HUES6 (cell line): Measurements from ENCODE around the gene KIAA1755.

Source experiments
- H3K27ac ChIP-seq: 2 replicates; pipeline ENCODE4 v1.7.0; 2013; ENCODE audit warnings: low read depth, mild to moderate bottlenecking, low read length, inconsistent platforms
- H3K27me3 ChIP-seq: 2 replicates; pipeline ENCODE4 v1.6.1; 2013; ENCODE audit warnings: low read length; ENCODE audit not compliant: control insufficient read depth, insufficient read depth
- H3K36me3 ChIP-seq: 2 replicates; pipeline ENCODE4 v1.6.1; 2013; ENCODE audit warnings: low read length; ENCODE audit not compliant: control insufficient read depth, insufficient read depth
- H3K4me1 ChIP-seq: 2 replicates; pipeline ENCODE4 v1.6.1; 2013; ENCODE audit warnings: low read length; ENCODE audit not compliant: control insufficient read depth, insufficient read depth
- H3K4me3 ChIP-seq: 2 replicates; pipeline ENCODE4 v1.5.1; 2013; ENCODE audit warnings: low read depth, low read length
- H3K9ac ChIP-seq: one replicate; pipeline ENCODE4 v1.6.1; 2013; ENCODE audit warnings: mild to moderate bottlenecking, low read length
- H3K9me3 ChIP-seq: 2 replicates; pipeline ENCODE4 v1.6.1; 2013; ENCODE audit warnings: low read depth, low read length; ENCODE audit not compliant: control insufficient read depth, insufficient read depth

KIAA1755 gene

DNA sequence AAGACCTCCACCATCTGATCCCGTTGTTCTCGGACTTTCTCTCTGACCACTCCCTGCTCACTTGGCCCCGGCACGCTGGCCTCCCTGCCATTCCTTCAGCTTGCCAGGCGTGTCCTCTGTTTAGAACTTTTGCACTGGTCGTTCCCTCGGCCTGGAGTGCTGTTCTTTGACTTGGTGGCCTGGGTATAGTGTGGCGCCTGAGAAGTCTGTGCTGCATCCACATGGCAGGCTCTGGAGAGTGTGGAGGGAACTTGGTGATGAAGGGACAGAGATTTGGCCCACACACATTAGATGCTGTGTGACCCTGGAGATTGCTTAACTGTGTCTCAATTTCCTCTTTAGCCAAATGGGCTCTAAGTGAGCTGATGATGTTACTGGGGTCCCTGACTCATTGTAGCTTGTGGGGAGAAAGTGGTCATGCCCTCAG is 82.5 kb downstream of the KIAA1755 start:
- no peaks in the 10 kb centered on the region for H3K27me3 ChIP-seq
- H3K4me1 ChIP-seq: no peaks in the 10 kb centered on the region
- no peak overlapping the region for H3K4me3 ChIP-seq
- no peak overlapping the region for H3K27ac ChIP-seq
- H3K9ac ChIP-seq: no peak overlapping the region
- H3K36me3 ChIP-seq: no peaks in the 10 kb centered on the region
- H3K9me3 ChIP-seq: peaks cover 4% of the 10 kb centered on the region; the same call in 1 of the 2 replicates

DNA sequence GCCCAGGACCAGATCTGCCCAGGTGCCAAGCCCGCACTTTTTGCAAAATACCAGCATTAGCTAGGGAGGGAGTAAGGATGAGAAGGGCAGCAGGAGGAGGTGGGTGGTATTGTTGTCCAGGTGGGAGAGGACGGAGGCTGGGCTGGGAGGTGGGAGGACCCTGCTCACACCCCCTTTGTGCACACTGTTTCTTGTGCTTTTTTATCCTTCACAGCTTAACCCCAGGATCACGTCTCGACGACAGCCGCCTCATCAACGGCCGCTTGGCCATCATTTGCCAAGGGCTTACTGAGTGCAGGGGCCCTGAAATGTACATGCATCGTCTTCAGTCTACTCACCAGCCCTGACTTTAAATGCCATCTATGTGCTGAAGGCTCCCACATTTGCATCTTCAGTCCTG is 83.3 kb downstream of the KIAA1755 start:
- Histone ChIP-seq H3K36me3 (no peaks in the 10 kb centered on the region), H3K4me1 (no peaks in the 10 kb centered on the region), H3K27me3 (no peaks in the 10 kb centered on the region), H3K9ac (no peak overlapping the region), H3K9me3 (peaks cover 4% of the 10 kb centered on the region; the same call in 1 of the 2 replicates), H3K27ac (no peak overlapping the region), H3K4me3 (no peak overlapping the region)

DNA sequence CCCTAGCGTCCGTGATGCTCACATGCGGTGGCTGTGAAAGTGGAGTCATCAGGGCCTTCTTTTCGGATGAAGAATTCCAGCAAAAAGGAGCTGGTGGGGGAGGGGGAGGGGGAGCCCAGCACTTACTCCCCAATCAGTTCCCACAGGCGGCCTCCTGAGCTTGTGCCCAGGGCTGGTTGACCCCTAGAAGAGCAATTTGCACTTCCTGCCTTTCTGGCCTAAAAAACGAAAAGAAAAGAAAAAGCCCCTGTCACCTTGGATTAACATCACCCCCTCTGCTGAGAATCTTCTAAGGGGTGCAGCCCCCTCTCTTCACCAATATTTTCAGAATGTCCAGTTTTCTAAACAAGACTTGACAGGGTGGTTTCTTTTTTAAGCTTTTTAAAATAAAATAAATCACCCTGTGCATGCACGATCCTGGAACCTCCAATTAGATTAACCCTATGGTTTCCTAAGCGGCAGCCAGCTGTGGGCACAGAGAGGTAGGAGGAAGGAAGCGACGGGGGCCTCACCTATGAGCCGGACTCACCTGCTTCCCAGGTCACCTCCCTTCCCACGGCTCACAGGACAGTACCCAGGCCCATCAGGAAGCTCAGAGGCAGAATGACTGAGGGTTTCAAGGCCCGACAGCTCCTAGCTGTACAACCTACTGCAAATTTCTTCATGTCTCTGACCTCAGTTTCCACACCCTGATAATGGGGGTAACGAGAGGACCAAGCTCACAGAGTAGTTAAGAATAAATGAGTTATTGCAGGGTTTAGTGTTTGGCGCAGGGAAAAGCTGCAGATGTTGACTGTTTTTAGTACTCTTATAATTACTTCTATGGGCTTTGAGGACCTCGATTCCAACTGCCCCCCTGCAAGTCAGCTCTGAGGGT is 85.0 kb downstream of the KIAA1755 start:
- Histone ChIP-seq H3K4me3 (no peak overlapping the region), H3K27me3 (no peaks in the 10 kb centered on the region), H3K9me3 (no peaks in the 10 kb centered on the region), H3K4me1 (no peaks in the 10 kb centered on the region), H3K9ac (no peak overlapping the region), H3K27ac (no peak overlapping the region), H3K36me3 (no peaks in the 10 kb centered on the region)

DNA sequence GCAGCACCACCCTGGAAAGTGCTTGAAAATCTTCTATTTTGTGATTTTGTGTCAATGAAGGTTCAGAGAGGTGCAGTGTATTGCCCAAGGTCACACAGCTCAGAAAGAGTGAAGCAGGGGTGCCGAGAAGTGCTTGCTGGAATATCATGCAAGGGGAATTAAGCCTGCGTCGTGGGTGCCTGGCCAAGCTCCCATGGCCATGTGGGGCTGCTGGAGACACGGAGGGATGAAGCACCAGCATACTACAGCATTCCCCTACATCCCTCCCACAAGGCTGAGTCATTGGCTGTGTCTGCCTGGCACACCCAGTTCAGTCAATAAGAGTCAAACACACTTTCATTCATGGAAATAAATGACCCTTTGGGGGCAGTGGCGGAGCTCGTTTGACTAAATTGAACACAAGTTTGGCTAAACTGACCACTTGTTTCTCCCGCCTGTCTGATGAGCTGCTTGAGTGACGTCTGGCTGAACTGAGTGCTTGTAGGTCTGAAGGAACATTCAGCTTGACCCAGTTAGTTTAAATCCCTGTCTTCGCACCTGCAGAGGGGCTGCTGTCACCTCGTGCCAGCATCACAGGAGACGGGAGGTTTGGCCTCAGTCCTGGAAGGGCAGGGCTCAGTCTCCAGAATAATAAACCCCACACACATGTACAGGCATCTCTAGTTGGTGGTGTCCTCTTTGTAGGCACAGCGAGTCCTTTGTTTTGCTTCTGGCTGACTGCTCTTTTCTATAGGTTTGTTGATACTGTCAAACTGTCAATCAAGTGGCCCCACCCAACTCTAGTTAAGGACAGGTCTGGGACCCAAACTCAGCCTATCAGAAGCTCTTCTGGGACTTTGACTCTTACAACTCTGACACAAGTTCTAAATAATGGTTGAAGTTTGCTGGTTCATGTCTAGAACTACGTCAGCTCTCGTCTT is 87.0 kb downstream of the KIAA1755 start:
- Histone ChIP-seq H3K36me3 (no peaks in the 10 kb centered on the region), H3K9me3 (no peaks in the 10 kb centered on the region), H3K27ac (no peak overlapping the region), H3K9ac (no peak overlapping the region), H3K4me3 (no peak overlapping the region), H3K27me3 (no peaks in the 10 kb centered on the region), H3K4me1 (no peaks in the 10 kb centered on the region)

DNA sequence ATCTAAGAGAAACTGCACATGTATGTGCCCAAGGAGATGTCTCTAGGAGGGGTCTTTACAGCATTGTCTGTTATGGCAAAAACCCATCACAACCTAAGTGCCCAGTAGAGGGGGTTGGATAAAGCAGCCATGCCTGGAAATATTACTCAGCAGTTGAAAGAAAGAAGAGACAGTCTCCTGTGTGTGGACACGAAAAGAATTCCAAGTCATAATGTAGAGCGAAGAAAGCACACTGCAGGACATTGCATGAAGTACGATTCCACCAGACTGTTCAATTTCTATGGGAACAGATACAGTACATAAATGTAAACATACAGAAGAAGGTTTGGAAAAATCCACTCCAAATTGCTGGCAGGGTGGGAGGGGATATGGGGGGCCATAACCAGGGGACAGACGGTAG is 88.1 kb downstream of the KIAA1755 start:
- no peaks in the 10 kb centered on the region for H3K27me3 ChIP-seq
- no peak overlapping the region for H3K27ac ChIP-seq
- H3K4me1 ChIP-seq: no peaks in the 10 kb centered on the region
- H3K36me3 ChIP-seq: no peaks in the 10 kb centered on the region
- H3K4me3 ChIP-seq: no peak overlapping the region
- H3K9me3 ChIP-seq: no peaks in the 10 kb centered on the region
- no peak overlapping the region for H3K9ac ChIP-seq

DNA sequence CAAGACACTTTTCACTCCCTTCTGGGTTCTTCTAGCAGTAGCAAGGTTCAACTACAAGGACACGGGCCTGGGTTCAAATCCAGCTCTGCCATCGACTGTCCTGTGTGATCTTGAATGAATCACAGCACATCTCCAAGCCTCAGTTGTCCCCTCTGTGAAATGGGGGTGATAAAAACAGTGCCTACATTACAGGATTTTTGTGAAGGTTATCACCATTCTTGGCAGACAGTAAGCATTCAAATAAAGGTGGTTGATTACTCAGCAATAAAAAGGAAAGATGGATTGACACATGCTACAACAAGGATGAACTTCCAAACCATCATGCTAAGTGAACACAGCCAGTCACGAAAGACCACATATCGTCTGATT is 88.9 kb downstream of the KIAA1755 start:
- Histone ChIP-seq H3K27me3 (no peaks in the 10 kb centered on the region), H3K4me1 (no peaks in the 10 kb centered on the region), H3K4me3 (no peak overlapping the region), H3K9me3 (no peaks in the 10 kb centered on the region), H3K9ac (no peak overlapping the region), H3K27ac (no peak overlapping the region), H3K36me3 (no peaks in the 10 kb centered on the region)

DNA sequence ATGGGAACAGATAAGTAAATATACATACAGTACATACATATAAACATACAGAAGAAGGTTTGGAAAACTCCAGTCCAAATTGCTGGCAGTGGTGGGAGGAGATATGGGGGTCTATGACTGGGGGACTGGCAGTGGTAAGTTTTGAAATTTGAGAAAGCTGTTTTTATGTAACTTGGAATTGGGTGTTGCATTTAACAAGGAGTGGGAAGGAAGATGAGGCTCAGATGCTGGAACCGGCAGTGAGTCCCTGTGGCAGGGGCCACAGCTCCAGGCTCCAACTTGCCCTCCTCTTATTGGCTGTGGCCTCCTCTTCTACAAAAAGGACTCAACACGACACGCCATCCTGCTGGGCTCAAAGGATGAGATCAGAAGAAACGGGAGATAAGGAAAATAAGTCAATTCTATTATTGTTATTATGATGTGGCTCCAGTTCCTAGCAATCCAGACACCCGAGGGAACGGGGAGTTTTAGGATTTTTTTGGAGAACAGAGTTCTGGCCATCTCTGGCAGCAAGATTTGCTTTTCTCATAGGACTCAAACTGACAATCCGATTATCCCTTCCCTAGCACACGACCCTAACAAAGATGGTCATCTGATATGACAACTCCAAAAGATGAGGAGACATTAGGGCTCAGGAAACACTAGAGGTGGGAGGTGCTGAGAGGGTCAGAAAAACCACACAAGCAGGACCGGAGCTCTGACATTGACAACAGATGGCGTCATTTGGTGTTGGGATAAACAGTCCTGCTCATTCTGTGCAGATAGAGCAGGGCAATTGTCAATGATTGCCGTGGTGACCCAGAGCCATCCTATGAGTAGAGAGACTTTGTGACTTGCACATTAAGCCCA is 89.5 kb downstream of the KIAA1755 start:
- no peak overlapping the region for H3K9ac ChIP-seq

DNA sequence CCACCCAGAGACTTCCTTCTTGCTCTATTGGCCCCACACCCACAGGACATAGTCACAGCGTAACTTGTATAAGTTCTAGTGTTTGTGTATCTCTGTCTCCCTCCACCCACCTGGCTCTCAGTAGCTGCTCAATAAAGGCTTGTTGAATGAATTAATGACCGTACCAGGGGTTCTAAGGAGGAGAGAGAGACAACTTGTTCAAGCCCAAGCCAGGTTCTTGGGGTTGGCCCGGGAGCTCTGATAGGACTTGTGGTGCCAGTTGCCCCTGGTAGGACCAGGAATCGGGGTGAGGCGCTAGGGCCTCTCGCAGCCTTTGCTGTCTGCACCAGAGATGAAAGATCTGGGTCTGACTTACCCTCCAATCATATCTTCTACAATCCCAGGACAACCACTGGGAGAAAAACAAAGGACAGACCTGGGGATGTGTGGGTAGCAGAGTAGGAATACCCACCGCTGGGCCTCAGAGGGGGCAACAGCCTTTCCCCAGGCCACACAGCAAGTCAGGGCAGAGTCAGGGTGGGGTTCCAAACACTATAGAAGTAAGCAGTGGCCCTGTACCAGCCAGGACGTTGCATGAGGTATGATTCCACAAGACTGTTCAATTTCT is 90.2 kb downstream of the KIAA1755 start:
- Histone ChIP-seq H3K36me3 (no peaks in the 10 kb centered on the region), H3K4me1 (no peaks in the 10 kb centered on the region), H3K9ac (no peak overlapping the region), H3K27me3 (no peaks in the 10 kb centered on the region), H3K4me3 (no peak overlapping the region), H3K27ac (no peak overlapping the region), H3K9me3 (no peaks in the 10 kb centered on the region)

More for the DNA sequence above, 89.5 kb downstream of the KIAA1755 start:
- Histone ChIP-seq H3K4me1 (no peaks in the 10 kb centered on the region), H3K9me3 (no peaks in the 10 kb centered on the region), H3K36me3 (no peaks in the 10 kb centered on the region), H3K27ac (no peak overlapping the region), H3K27me3 (no peaks in the 10 kb centered on the region), H3K4me3 (no peak overlapping the region)

DNA sequence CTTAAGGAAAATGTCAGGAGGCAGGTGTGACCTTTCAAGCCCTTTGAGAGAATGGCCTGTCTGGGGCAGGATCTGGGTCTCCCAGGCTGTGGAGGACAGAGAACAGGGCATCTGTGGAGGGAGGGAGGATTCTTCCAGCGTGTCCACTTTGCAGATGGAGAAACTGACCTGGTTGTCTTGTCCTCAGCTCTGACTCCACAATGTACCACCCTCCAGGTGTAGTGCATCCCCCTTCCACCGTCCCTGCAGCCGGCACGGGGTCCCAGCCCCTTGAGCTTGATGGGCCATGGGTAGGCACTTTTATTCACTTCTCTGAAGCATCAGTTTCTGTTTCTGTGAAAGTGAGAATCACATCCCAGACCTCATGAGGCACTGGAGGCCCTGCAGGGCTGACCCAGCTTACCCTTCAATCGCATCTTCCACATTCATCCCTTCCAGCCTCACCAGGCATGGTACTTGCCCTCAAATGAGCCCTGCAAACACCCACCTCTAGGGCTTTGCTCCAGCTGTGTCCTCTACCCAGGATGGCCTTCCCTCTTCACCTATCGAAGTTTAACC is 90.8 kb downstream of the KIAA1755 start:
- Histone ChIP-seq H3K9ac (no peak overlapping the region), H3K4me1 (no peaks in the 10 kb centered on the region), H3K27me3 (peaks cover 2% of the 10 kb centered on the region), H3K27ac (no peak overlapping the region), H3K9me3 (no peaks in the 10 kb centered on the region), H3K4me3 (no peak overlapping the region), H3K36me3 (no peaks in the 10 kb centered on the region)
